ENCODE results near the gene PPP4R2. TPM values are rescaled to one million over a fixed set of nuclear protein-coding genes. Genes with fewer than 3 reads are reported as not detected.

Gene PPP4R2
- total and polyA plus RNA-seq, 9 of the 15 experiments (the other 6 are each of a cell fraction or from before 2014, with no cell fraction given) = 11.0 to 49.6 (median 31.6) TPM

GRCh38 chr3:73024836-73025235, 28.2 kb downstream of the PPP4R2 start (continued):
- TF ChIP-seq HINFP (tag; conservative IDR thresholded peaks at IDR 0.05; ENCODE audit: low read depth) (no peak), CBFA2T3 (IDR thresholded peaks at IDR 0.05) (no peak), ZNF263 (CRISPR knock-in tag; IDR thresholded peaks at IDR 0.05; ENCODE audit: borderline replicate concordance) (no peak), ZBTB2 (IDR thresholded peaks at IDR 0.05) (no peak), MYBL2 (IDR thresholded peaks at IDR 0.05; ENCODE audit: low read depth) (no peak), MYBL2 (CRISPR knock-in tag; IDR thresholded peaks at IDR 0.05; ENCODE audit: borderline replicate concordance) (no peak), ZKSCAN1 (IDR thresholded peaks at IDR 0.05; ENCODE audit: low read depth, low read length) (no peak)

GRCh38 chr3:73026111-73026759, 29.6 kb downstream of the PPP4R2 start:
- peaks cover 20% of the 10 kb centered on the region for H3K36me3 ChIP-seq (ENCODE audit: control insufficient read depth, insufficient read depth, low read length)
- DNase-seq (ENCODE audit: extremely low read depth in 1 of 4, low spot score in 3 of 4) (no peak), FAIRE-seq (no peak), ATAC-seq (no peak)
- peaks cover 14% of the 10 kb centered on the region for H4K20me1 ChIP-seq (replicated peaks; ENCODE audit: control insufficient read depth, insufficient read depth, low read length)
- no peak overlapping the region for H3K27ac ChIP-seq (ENCODE audit: extremely low read depth, low read depth, low read length)
- H3K9ac ChIP-seq (ENCODE audit: insufficient read depth in 1 of 2, low read depth in 2 of 2, low read length in 2 of 2) = no peak overlapping the region
- ChIA-PET CTCF (ENCODE audit: low intra/inter-chr PET ratio) (no interaction called here), POLR2A (interaction anchor here (2.1 kb wide), 1 partner anchor 18 kb away, joined by 4 read pairs; no protein-coding TSS in a partner anchor)
- 91% methylated on average over 6 of the region's 6 CpGs for WGBS (ENCODE audit: insufficient coverage, low coverage, missing lambda C conversion rate)
- H3K9me1 ChIP-seq (ENCODE audit: control insufficient read depth, insufficient read depth, low read length) = no peaks in the 10 kb centered on the region
- no peak overlapping the region for H3K4me2 ChIP-seq (ENCODE audit: insufficient read depth, low read length)
- TF ChIP-seq MAFF (IDR thresholded peaks at IDR 0.05; ENCODE audit: low read length) (no peak), NR3C1 (CRISPR knock-in tag; IDR thresholded peaks at IDR 0.05) (no peak), FOXJ2 (tag; IDR thresholded peaks at IDR 0.05) (no peak), MEIS2 (IDR thresholded peaks at IDR 0.05; ENCODE audit: partially characterized antibody) (no peak), HSF4 (CRISPR knock-in tag; IDR thresholded peaks at IDR 0.05; ENCODE audit: borderline replicate concordance) (no peak), PCBP2 (IDR thresholded peaks at IDR 0.05; ENCODE audit: low read depth, low read length, poor library complexity, severe bottlenecking) (no peak)
- H3K79me2 ChIP-seq (ENCODE audit: control insufficient read depth, insufficient read depth, low read length) = peaks cover 100% of the 10 kb centered on the region
- no peak overlapping the region for H3K4me3 ChIP-seq
- BruUV-seq (replicated peaks) = no TSS peak
- H3K9me3 ChIP-seq (replicated peaks; ENCODE audit: control insufficient read depth, insufficient read depth, low read depth, low read length) = 0 out of 2 replicates have a peak, but pooled peaks cover 3% of the 10 kb centered on the region
- intact Hi-C loops (cut with micrococcal nuclease) = no loop called here
- H3K27me3 ChIP-seq (ENCODE audit: control insufficient read depth in 2 of 2, insufficient read depth in 2 of 2, low read length in 2 of 2) = no peaks in the 10 kb centered on the region
- in situ Hi-C loops (cut with MboI) = no loop called here
- H3K4me1 ChIP-seq (replicated peaks in 1 of 2; ENCODE audit: control insufficient read depth in 2 of 2, insufficient read depth in 2 of 2, low read length in 2 of 2) = peaks cover 9 to 10% of the 10 kb centered on the region in 2 experiments; a peak in 3 of 5 replicates
- H2AFZ ChIP-seq (ENCODE audit: low read depth, low read length) = no peak overlapping the region
